Trophoblast cell (in vitro differentiated cells and primary cell): ENCODE data around the gene EML4.

ENCODE experiments used
- DNase-seq, 2 donors: peaks; one replicate each; pipeline ENCODE4 v3.0.0-alpha.2; 2016
- H2AFZ ChIP-seq: 2 replicates; pipeline ENCODE4 v1.6.1; 2013; ENCODE audit warnings: low read length, moderate library complexity, mild to moderate bottlenecking; ENCODE audit not compliant: insufficient read depth, poor library complexity
- H2AK5ac ChIP-seq: 2 replicates; pipeline ENCODE4 v1.6.1; 2013; ENCODE audit warnings: mild to moderate bottlenecking, low read length
- H2BK120ac ChIP-seq: 2 replicates; pipeline ENCODE4 v1.6.1; 2013; ENCODE audit warnings: low read length, mild to moderate bottlenecking, moderate library complexity; ENCODE audit not compliant: insufficient read depth, poor library complexity
- H2BK12ac ChIP-seq: 2 replicates; pipeline ENCODE4 v1.6.1; 2013; ENCODE audit warnings: mild to moderate bottlenecking, low read length, moderate library complexity
- H2BK5ac ChIP-seq: 2 replicates; pipeline ENCODE4 v1.6.1; 2013; ENCODE audit warnings: low read length, low read depth, moderate library complexity, mild to moderate bottlenecking; ENCODE audit not compliant: poor library complexity
- H3K14ac ChIP-seq: 2 replicates; pipeline ENCODE4 v1.6.1; 2013; ENCODE audit warnings: mild to moderate bottlenecking, low read length
- H3K18ac ChIP-seq: 2 replicates; pipeline ENCODE4 v1.6.1; 2013; ENCODE audit warnings: mild to moderate bottlenecking, low read length
- H3K23ac ChIP-seq: 2 replicates; pipeline ENCODE4 v1.6.1; 2013; ENCODE audit warnings: low read length
- H3K27ac ChIP-seq: 2 replicates; pipeline ENCODE4 v1.5.1; 2013; ENCODE audit warnings: low read depth, mild to moderate bottlenecking, inconsistent platforms, low read length, moderate library complexity
- H3K27me3 ChIP-seq: 2 replicates; pipeline ENCODE4 v1.6.1; 2013; ENCODE audit warnings: inconsistent platforms, mild to moderate bottlenecking, low read length, moderate library complexity; ENCODE audit not compliant: insufficient read depth
- H3K36me3 ChIP-seq, 2 experiments: 1 replicate in 1 of 2; 2 replicates in 1 of 2; pipeline ENCODE4 v1.6.1; 2013; ENCODE audit warnings: low read length in 2 of 2, mild to moderate bottlenecking in 2 of 2, moderate library complexity in 1 of 2; ENCODE audit not compliant: insufficient read depth in 2 of 2, control insufficient read depth in 1 of 2
- H3K4ac ChIP-seq: 2 replicates; pipeline ENCODE4 v1.6.1; 2013; ENCODE audit warnings: low read depth, mild to moderate bottlenecking, low read length, moderate library complexity
- H3K4me1 ChIP-seq, 2 experiments: 1 replicate in 1 of 2; 2 replicates in 1 of 2; pipeline ENCODE4 v1.6.1; 2013; ENCODE audit warnings: low read length in 2 of 2, mild to moderate bottlenecking in 2 of 2, moderate library complexity in 1 of 2; ENCODE audit not compliant: insufficient read depth in 2 of 2, control insufficient read depth in 1 of 2
- H3K4me2 ChIP-seq: 2 replicates; pipeline ENCODE4 v1.6.1; 2013; ENCODE audit warnings: inconsistent platforms, mild to moderate bottlenecking, low read length, moderate library complexity
- H3K4me3 ChIP-seq: 2 replicates; pipeline ENCODE4 v1.5.1; 2013; ENCODE audit warnings: mild to moderate bottlenecking, low read depth, low read length, inconsistent platforms
- H3K79me1 ChIP-seq: one replicate; pipeline ENCODE4 v1.6.1; 2013; ENCODE audit warnings: low read length
- H3K79me2 ChIP-seq: 2 replicates; pipeline ENCODE4 v1.6.1; 2013; ENCODE audit warnings: low read length, mild to moderate bottlenecking; ENCODE audit not compliant: control insufficient read depth, insufficient read depth, poor library complexity
- H3K9ac ChIP-seq: 2 replicates; pipeline ENCODE4 v1.6.1; 2013; ENCODE audit warnings: mild to moderate bottlenecking, low read length
- H3K9me3 ChIP-seq: 2 replicates; pipeline ENCODE4 v1.6.1; 2013; ENCODE audit warnings: low read depth, mild to moderate bottlenecking, control low read depth, inconsistent platforms, low read length; ENCODE audit not compliant: insufficient read depth
- H4K12ac ChIP-seq: 2 replicates; pipeline ENCODE4 v1.6.1; 2013; ENCODE audit warnings: low read depth, mild to moderate bottlenecking, low read length, moderate library complexity
- H4K8ac ChIP-seq: 2 replicates; pipeline ENCODE4 v1.6.1; 2013; ENCODE audit warnings: low read depth, mild to moderate bottlenecking, low read length, moderate library complexity
- H4K91ac ChIP-seq: one replicate; pipeline ENCODE4 v1.6.1; 2013; ENCODE audit warnings: low read depth, mild to moderate bottlenecking, low read length, moderate library complexity
- WGBS: extraction: QIAGEN DNeasy Blood & Tissue Kit; methylation state at CpG from one replicate; pipeline ENCODE4 v1.1.7; 2013; ENCODE audit warnings: missing lambda C conversion rate; ENCODE audit not compliant: insufficient read length, insufficient coverage; ENCODE audit errors: extremely low coverage; 5-methylcytosine and 5-hydroxymethylcytosine counted together

EML4 gene

DNA sequence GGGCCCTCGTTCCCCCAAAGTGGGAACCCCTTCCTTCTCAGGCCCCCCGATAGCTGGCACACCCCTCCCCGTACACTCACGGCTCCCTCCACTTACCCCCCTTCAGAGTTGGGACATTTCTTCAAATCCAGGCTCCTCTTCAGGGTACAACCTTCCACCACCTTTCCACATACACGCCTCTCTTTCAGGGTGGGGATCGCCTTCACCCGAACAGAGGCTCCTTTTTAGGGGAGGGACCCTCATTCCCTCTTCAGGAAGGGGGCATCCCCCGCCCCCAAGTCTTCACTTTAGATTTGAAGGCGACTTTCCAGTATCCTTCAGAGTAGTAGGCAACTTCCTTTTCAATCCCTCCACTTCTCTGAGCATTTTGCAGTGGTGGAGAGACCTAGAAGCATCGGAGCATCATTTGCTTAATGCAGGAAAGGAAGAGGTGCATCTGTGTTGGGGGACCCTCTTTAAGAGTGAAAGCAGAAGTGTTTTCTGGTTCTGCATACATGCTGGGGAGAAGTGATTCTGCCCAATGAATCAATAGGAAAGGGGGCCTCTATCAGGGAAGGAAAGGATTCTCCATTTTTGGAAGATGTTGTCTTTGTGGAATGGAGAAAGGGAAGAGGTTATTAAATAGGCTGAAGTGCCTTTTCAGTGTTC is 845 bp downstream of the EML4 start:
- Histone ChIP-seq H3K79me2 (peaks cover 14% of the 10 kb centered on the region), H3K9ac (peak overlapping the region; percentile 59), H3K14ac (peak overlapping the region; percentile 56), H3K27me3 (no peaks in the 10 kb centered on the region), H3K9me3 (peaks cover 1% of the 10 kb centered on the region), H3K4ac (peak overlapping the region; percentile 80), H3K4me3 (peak overlapping the region; percentile 90), H3K23ac (no peak overlapping the region), H2AFZ (peak overlapping the region; percentile 63), H3K18ac (peak overlapping the region; percentile 76), H4K91ac (peak overlapping the region; percentile 54), H2BK5ac (peak overlapping the region; percentile 63), H2BK120ac (peak overlapping the region; percentile 74), H3K27ac (peak overlapping the region; percentile 3), H4K12ac (peak overlapping the region; percentile 21), H2BK12ac (no peak overlapping the region), H3K36me3 (no peaks in the 10 kb centered on the region), H2AK5ac (peak overlapping the region; percentile 84), H3K79me1 (peaks cover 11% of the 10 kb centered on the region), H3K4me2 (peak overlapping the region; percentile 89), H3K4me1 (peaks cover 0 to 4% of the 10 kb centered on the region in 2 experiments), H4K8ac (peak overlapping the region; percentile 55)
- WGBS, result no CpG with 5 or more reads among the region's 10 CpGs
- DNase-seq, result no peak

DNA sequence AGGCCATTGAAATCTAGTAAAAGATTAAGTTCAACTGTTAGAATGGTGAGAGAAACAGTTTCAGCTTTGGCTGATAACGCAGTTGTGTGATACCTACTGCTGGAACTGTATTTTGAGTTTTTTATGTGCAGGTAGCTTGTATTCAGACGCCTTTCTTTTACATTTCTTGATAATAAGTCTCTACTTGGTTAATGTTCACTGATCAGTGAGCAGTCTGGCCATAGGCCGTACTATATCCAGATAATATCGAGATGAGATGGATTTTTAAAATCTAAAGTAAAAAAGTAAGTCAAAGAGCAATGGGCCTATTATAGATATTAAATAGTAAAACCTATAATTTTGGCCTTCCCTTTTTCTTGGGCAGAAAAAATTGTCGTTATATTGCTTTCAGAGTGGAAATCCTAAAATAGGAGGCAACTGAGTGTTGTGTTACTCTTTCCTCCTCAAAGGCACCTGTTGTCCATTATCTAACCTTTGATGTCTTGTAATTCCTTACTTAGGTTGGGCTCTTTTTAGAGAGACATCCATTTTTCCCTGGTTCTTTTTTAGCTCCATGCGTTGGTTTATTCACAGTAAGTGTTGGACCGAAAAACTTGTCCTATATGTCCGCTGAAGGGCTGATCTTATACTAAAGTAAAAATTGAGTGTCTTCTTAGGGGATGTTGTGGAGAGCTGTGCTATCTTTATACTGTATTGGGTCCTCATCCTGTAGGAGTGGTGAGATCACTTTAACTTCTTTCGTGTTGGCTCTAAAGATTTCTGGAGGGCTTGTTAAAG is 1.7 kb downstream of the EML4 start:
- no peak overlapping the region for H3K23ac ChIP-seq
- no peak overlapping the region for H3K4me3 ChIP-seq
- no peak overlapping the region for H3K14ac ChIP-seq
- WGBS, result no CpG with 5 or more reads among the region's 9 CpGs
- H4K12ac ChIP-seq, result no peak overlapping the region
- peaks cover 0 to 4% of the 10 kb centered on the region in 2 experiments for H3K4me1 ChIP-seq
- no peaks in the 10 kb centered on the region for H3K36me3 ChIP-seq
- H3K9me3 ChIP-seq, result peaks cover 1% of the 10 kb centered on the region
- H2AFZ ChIP-seq, result no peak overlapping the region
- H4K8ac ChIP-seq, result no peak overlapping the region
- H3K9ac ChIP-seq, result no peak overlapping the region
- no peak overlapping the region for H2AK5ac ChIP-seq
- H3K79me2 ChIP-seq, result peaks cover 14% of the 10 kb centered on the region
- H3K4ac ChIP-seq, result peak overlapping the region; percentile 6
- no peak overlapping the region for H3K18ac ChIP-seq
- DNase-seq, result no peak
- H3K27me3 ChIP-seq, result no peaks in the 10 kb centered on the region
- no peak overlapping the region for H4K91ac ChIP-seq
- H2BK120ac ChIP-seq, result no peak overlapping the region
- no peak overlapping the region for H2BK12ac ChIP-seq
- H2BK5ac ChIP-seq, result no peak overlapping the region
- H3K27ac ChIP-seq, result no peak overlapping the region
- peak overlapping the region; percentile 89 for H3K4me2 ChIP-seq
- H3K79me1 ChIP-seq, result peaks cover 11% of the 10 kb centered on the region

DNA sequence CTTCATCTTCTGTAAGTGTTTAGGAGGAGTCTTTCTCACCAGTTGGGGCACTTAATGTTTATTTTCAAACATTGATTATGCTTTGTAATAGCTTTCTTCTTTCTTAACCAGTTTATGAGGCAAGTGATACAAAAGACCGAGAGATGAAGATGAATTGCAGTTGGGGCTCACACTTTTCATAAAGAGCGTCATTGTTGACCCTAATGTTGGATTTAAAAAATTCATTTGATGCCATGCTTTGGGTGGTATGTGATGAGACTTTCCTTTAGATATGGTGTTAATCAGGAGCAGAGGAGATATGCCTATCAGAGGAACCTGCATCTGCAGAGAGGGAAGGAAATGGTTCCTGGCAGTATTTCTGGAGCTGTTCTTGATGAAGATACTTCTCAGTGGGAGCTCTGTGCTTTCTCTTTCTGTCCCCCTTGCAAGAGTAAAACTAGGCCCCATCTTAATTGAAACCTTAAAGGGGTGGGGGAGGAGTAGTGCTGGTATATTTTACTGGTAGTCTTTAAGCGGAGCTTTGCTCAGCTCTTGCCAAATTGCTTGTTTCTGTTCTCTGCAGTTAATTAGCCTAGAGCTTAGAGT is 2.3 kb downstream of the EML4 start:
- no peak overlapping the region for H3K14ac ChIP-seq
- no peak overlapping the region for H4K8ac ChIP-seq
- no peaks in the 10 kb centered on the region for H3K36me3 ChIP-seq
- H2AK5ac ChIP-seq, result no peak overlapping the region
- H4K91ac ChIP-seq, result no peak overlapping the region
- peaks cover 11% of the 10 kb centered on the region for H3K79me1 ChIP-seq
- no peak overlapping the region for H2BK120ac ChIP-seq
- H3K9ac ChIP-seq, result no peak overlapping the region
- H2AFZ ChIP-seq, result no peak overlapping the region
- peaks cover 14% of the 10 kb centered on the region for H3K79me2 ChIP-seq
- peaks cover 0 to 4% of the 10 kb centered on the region in 2 experiments for H3K4me1 ChIP-seq
- no CpG with 5 or more reads among the region's 3 CpGs for WGBS
- no peak for DNase-seq
- H3K4ac ChIP-seq, result peak overlapping the region; percentile 59
- peaks cover 1% of the 10 kb centered on the region for H3K9me3 ChIP-seq
- H3K18ac ChIP-seq, result no peak overlapping the region
- H3K27ac ChIP-seq, result no peak overlapping the region
- no peak overlapping the region for H2BK12ac ChIP-seq
- no peak overlapping the region for H3K4me3 ChIP-seq
- H2BK5ac ChIP-seq, result no peak overlapping the region
- peak overlapping the region; percentile 16 for H3K4me2 ChIP-seq
- no peak overlapping the region for H3K23ac ChIP-seq
- no peaks in the 10 kb centered on the region for H3K27me3 ChIP-seq
- H4K12ac ChIP-seq, result no peak overlapping the region

DNA sequence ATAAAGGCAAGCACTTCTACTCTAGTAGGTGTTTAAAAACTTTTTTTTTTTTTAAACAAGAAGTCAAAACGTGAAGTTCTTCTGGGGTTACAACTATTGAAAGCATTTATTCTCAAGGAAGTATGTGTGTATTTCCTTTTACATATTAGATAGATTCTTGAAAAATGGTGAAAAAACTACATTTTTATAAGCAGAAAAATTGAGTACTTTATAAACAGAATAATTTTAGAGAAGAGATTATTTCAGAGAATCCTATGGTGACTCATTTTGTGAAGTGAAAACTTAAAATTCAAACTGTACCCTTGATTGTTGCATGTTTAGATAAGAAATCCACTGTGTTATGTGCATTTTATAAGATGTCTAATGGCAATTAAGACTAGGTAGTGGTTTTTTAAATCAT is 2.9 kb downstream of the EML4 start:
- Histone ChIP-seq H3K27me3 (no peaks in the 10 kb centered on the region), H4K8ac (no peak overlapping the region)
- no peak for DNase-seq

More for the DNA sequence above, 2.9 kb downstream of the EML4 start:
- Histone ChIP-seq H3K4me3 (no peak overlapping the region), H2BK120ac (no peak overlapping the region), H3K9ac (no peak overlapping the region), H3K4ac (no peak overlapping the region), H3K9me3 (peaks cover 1% of the 10 kb centered on the region), H3K27ac (no peak overlapping the region), H3K4me2 (no peak overlapping the region), H3K79me2 (peaks cover 14% of the 10 kb centered on the region), H2BK12ac (no peak overlapping the region), H3K36me3 (no peaks in the 10 kb centered on the region), H3K79me1 (peaks cover 11% of the 10 kb centered on the region), H2BK5ac (no peak overlapping the region), H3K18ac (no peak overlapping the region), H2AFZ (no peak overlapping the region), H2AK5ac (no peak overlapping the region), H3K14ac (no peak overlapping the region), H3K23ac (no peak overlapping the region), H4K91ac (no peak overlapping the region), H4K12ac (no peak overlapping the region), H3K4me1 (peaks cover 0 to 4% of the 10 kb centered on the region in 2 experiments)
- WGBS, result no CpG with 5 or more reads among the region's 1 CpG
